ENCODE measurements around the gene PSTPIP2.
"Not testable (repeated sequence)": the region's sequence is repeated elsewhere in the genome, so short reads cannot be mapped to it uniquely, and the experiment has no call there.

The PSTPIP2 gene

DNA sequence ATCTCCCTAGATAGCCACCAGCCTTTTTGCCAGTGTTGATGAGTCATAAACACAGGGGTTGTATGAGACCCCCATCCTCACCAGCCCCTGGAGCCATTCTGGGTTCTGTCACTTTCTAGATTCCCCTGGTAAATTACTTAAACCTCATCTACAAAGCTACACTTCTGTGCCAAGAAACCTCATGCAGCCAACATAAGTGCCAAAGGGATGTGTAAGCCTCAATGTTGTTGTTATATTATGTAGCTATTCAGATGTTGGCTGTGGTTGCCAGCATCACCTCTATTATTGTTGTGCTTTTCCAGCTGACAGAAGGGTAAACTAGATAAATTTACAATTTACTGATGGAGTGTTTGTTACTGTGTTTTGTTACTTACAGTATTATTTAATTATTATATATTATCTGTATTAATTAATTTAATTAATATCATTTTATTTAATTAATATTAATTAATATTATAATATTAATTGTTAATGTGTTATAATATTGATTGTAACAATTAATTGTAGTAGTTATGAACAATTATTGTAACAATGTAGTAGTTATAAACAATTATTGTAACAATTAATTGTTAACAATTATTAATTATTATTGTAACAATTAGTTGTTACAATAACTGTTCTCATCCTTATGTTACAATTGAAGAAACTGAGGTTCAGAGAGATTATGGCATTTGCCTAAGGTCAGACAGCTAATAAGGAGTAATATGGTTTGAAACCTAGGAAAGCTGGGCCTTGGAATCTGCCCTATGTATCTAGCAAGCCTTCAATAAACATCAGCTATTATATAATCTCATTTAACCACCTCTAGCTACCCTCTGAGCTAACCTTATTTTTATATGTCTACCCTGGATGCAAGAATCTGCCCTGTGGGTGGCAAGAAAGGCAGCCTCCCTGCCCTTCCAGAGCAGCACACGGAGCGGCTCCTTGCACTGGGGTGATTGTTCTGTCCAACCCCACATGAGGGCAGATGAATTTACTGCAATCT, 36.1 kb downstream of the PSTPIP2 start:
- DNase-seq (ENCODE audit: low read depth): no peak

DNA sequence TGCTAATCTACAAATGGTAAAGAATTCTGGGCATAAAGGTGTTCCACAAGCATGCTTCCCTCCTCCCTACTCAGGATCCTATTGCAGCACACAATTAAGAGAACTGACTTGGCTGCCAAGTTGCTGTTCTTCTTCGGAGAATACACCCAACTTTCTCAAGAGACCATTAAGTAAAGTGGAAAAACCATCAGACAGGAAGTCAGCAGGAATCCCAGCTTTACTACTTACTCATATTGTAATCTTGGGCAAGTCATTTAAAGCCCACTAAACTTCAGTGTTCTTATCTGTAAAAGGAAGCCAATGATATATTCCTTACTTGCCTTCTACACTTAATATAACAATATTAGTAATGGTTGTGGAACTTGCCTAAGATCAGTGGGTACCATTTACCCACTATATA, 37.8 kb downstream of the PSTPIP2 start:
- DNase-seq (ENCODE audit: low read depth): no peak

DNA sequence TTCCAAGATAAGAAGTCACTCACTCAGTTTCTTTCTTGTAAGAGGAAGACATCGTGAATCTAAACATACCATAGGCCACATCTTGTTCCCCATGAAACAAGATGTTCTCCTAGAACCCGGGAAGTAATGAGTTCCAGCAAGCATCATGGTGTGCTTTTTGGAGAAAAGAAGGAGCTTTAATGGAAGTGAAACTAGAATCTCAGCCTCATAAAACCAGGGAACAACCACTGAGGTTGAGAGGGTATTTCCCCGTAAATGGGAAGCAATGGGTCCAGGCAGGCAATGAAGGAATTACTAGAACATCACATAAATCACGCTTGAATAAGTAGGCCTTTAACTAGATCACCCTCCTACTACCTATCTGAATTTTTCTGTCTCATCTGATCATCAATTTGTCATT, 40.3 kb downstream of the PSTPIP2 start:
- no peak for DNase-seq (ENCODE audit: low read depth)

DNA sequence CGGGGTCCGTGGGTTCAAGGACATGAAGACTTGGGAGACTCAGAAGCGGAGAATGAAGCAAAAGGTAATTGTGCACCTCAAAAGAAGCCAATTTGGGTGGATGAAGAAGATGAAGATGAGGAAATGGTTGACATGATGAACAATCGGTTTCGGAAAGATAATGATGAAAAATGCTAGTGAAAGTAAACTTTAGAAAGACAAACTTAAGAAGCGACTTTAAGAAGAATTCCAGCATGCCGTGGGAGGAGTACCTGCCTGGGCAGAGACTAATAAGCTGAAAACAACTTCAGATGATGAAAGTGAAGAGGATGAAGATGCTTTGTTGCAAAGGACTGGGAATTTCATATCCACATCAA, 43.5 kb downstream of the PSTPIP2 start:
- no peak for DNase-seq (ENCODE audit: low read depth)

DNA sequence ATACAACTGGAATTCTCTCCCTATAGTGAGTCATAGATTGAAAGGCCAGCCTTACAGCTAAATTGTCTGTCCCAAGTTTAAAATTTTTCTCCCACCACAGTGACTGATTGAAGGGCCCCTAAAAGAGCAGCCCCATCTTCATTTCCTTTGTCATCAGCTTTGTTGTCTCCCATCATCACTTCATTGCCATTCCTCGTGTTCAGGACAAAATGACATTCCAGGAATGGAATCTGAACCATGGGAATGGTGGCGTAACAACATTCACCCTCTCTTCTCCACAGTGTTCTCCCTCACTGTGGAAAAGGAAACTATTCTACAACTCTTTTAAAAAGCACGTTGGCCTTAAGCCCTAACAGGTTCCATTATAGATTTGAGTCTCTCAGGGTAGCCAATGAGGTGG, 52.1 kb downstream of the PSTPIP2 start:
- DNase-seq (ENCODE audit: low read depth): no peak

DNA sequence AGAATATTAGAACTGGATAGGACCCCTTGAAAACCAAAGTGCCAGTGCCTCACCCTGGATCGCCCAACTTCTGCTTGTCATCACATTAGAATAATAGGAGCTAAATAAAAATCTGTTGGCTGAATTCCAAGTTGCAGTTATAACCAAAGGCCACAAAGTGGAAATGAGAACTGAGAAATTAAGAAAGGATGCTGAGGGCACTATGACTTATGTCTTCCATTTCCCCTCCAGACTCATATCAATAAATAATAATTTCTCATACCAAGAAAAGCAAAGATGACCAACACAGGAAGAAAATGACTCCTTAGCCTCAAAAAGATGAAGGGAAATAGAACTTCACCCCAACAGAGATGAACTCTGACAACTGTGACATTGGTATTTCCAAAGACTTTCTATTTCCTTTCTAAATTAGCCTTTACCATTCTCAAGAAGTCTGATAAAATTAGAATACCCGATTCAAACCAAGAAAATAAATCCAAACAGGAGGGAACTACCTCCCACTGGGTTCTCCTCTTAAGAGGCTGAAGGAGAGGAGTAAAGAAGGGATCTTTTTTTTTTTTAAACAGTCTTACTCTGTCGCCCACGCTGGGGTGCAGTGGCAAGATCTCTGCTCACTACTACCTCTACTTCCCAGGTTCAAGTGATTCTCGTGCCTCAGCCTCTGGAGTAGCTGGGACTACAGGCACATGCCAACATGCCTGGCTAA, 58.4 kb downstream of the PSTPIP2 start:
- no peak for DNase-seq (ENCODE audit: low read depth)

DNA sequence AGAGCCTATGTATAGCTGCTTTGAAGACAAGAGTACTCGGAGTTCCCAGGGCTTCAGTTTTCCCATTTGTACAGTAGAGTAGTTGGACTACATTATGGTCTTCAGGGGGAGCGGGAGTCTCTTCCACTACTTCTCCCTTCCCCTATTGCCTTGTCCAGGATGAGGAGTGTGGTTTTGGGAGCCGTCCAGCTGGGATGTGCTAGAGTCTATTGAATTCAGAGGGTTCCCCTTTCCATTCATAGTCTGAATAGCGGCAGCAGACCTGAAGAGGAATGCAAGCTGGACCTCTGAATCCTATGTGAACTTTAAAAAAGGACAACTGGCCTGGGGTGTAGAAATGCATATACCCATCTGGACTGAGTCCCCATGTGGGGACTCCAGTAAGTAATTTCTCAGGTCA, 61.4 kb downstream of the PSTPIP2 start:
- no peak for DNase-seq (ENCODE audit: low read depth)

DNA sequence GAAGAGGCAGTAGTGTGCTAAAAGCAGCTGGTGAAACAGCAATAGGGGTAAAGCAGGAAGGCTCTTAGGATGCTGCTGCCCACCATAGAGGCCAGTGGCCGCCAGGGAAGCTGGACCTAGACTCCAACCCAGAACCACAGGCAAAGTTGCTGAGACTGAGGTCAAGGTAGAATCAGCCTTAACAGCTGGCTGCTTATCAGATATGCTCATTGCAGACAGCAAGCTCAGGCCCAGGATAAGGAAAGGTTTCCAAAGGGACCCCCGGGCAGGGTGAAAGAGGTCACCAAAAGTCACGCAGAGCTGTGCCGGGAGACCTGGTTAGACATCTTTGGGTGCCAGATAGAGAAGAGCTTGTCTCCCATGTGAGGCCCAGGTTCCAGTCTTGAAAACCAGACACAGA, 62.0 kb downstream of the PSTPIP2 start:
- no peak for DNase-seq (ENCODE audit: low read depth)

DNA sequence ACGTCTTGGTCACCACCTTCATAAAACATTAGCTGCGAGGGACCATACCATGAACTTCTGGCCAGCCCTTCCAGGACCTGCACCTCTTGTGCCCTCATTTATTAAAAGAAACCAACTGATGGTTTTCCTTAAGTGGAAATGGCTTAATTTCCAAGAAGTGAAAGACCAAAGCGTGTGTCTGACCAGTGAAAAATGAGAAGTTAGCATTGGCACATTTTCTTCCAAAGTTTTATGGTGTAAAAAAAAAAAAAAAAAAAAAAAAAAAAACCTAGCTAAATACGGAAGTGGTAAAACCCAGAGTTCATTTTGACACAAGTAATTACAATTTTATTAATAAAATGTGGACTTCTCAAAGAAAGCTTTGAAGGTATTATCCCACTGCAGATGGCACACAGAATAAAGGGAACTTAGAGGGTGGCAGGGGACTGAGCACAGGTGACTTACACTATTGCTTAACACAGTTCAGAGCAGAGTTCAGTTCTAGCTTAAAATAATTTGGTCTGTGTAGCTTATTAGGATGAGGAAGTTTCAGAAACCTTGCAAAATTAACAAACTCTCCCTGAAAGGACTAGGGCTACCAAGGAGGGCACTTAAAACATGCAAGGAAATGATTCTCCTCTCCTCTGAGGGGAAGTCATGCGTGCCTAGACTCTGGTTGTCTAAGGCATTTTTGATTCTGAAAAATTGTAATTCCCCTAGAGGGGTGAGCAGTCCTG, 62.8 kb downstream of the PSTPIP2 start:
- DNase-seq (ENCODE audit: low read depth): no peak

DNA sequence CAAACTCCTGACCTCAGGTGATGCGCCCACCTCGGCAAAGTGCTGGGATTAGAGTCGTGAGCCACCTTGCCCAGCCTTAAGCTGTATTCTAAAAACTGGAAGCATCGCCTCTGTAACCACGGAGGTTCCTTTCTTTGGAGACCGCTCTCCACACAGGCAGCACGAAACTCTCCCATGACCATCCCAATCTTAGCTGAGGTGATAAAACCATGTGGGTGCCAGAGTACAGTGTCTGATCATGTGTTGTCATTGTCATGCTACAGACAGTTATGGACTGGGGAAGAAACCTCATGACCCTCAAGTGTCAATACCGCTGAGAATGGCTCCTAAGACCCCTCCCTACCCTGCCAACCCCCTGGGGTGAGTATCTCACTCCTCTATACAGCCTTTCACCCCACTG, 63.5 kb downstream of the PSTPIP2 start:
- no peak for DNase-seq (ENCODE audit: low read depth)

DNA sequence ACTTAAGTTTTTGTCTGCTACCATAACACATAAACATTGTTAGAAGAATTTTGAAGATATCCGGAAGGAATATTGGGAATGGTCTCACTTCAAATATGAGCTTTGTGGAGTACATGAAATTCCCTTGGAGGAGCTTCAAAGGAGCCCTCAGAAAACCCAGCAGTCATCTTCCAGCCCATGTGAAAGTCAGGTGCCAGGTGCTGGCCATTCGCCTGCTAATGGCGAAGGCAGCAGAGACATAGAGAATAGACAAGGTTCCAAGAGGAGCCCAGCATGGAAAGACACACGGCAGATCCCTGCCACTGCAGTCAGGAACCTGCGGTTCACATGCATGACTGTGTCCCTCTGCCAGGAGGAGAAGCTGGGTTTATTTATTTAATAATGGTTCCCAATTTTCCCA, 64.9 kb downstream of the PSTPIP2 start:
- DNase-seq (ENCODE audit: low read depth): no peak

DNA sequence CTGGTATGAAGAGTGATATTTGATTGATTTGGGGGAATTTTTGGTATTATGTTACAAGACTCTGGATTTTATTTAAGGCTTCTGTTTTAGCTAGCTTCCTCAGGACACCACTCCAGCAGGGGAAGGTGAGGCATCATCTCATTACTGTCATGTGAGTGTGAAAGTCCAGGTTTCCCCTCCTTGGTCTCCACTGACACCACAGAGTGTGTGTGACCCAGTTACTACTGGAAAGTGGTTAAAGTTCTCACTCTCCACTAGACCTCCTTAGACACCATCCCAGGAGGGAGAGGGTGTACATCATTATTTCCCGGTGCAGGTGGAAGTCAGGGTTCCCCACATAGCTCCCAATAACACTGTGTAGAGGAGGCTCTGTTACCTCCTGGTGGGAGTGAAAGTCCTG, 69.1 kb downstream of the PSTPIP2 start:
- no peak for DNase-seq (ENCODE audit: low read depth)

DNA sequence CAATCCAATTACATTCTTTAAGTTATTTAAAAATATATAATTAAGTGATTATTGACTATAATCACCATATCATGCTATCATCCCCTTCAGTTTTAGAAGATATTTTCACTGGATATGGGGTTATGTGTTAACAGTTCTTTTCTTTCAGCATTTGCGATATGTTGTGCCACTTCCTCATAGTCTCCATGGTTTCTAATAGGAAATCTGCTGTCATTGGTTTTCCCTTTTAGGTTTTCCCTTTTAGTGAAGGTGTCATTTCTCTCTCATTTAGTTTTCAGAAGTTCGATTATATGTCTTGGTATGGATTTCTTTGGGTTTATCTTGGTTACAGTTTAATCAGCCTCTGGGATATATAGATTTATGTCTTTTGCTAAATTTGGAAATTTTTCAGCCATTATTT, 70.2 kb downstream of the PSTPIP2 start:
- no peak for DNase-seq (ENCODE audit: low read depth)

DNA sequence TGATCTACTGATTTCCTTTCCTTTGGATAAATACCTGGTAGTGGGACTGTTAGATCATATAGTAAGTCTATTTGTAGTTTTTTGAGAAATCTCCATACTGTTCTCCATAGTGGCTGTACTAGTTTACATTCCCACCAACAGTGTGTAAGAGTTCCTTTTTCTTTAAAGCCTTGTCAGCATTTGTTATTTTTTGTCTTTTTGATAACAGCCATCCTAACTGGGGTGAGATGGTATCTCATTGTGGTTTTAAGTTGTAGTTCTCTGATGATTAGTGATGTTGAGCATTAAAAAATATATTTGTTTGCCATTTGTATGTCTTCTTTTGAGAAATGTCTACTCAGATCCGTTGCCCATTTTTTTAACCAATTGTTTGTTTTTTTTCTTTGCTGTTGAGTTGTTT, 71.0 kb downstream of the PSTPIP2 start:
- DNase-seq (ENCODE audit: low read depth): no peak

DNA sequence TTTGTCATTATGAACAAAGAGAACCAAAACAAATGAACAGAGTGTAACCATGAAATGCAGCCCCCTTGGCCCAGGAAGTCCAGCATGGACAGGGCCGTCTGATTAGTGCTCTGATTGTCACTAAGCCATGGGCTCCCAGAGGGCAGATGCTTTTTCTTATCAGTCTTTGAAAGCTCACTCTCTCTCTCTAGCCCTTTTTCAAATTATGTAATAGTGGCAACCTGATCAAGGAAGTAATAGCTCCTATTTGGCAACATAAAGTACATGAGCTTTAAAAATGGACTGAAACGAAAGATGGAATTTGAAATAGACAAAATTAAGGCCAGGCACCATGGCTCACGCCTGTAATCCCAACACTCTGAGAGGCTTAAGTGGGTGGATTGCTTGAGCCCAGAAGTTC, 72.5 kb downstream of the PSTPIP2 start:
- no peak for DNase-seq (ENCODE audit: low read depth)

DNA sequence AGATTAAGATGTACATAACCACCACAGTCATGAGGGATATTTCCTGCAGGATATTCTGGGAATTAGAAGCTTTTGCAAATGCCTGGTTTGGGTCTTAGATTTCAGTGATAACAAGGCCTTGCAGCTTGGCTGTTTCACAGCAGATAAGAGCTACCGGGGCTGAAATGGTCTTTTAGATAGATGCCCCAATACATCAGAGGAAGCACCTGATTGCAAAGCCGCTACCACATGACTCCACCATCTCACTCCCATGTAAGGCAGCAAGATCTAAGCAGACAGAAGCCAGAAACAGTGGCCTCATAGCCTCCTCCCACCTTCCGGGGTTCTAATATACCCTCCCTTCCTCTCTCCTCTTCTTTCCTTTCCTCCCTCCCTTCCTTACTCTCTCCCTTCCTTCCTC, 73.8 kb downstream of the PSTPIP2 start:
- no peak for DNase-seq (ENCODE audit: low read depth)

DNA sequence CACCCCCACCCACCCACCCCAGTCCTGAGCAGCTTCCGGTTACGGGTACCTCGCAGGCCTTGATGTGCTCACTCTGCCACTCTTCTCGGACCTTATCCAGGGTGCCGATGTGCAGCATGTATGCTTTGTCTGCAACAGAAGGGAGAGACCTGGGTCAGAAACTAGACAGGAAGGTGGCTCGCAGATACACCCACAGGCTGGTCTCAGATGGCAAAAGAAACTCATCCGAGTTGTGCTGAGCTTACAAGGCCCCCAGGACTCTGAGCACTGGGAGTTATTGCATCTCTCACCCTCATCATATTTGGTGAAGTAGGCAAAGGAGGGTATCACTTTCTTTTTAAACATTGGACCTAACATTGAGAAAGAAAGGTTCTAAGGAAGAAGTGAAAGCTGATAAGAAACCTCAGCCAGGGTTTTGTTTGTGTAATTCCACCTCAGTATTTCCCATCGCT, 74.3 kb downstream of the PSTPIP2 start:
- DNase-seq (ENCODE audit: low read depth): no peak

DNA sequence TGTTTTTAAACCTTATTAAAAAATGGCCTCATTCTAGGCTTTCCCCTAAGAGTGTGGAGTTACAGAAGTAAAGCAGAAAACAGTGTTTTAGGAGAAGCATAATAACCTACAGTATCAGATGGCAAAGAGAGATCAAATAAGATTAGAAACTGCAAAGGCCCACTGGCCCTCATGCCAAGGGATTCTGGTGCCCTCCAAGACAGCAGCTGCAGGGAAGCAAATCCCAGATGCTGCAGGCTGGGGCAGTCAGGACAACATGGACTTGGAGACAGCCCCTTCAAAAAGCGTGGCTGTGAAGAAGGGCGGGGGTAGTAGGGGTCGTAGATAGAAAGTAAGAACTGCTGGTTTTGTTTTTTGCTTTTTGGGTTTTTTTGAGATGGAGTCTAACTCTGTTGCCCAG, 76.6 kb downstream of the PSTPIP2 start:
- DNase-seq (ENCODE audit: low read depth): no peak

DNA sequence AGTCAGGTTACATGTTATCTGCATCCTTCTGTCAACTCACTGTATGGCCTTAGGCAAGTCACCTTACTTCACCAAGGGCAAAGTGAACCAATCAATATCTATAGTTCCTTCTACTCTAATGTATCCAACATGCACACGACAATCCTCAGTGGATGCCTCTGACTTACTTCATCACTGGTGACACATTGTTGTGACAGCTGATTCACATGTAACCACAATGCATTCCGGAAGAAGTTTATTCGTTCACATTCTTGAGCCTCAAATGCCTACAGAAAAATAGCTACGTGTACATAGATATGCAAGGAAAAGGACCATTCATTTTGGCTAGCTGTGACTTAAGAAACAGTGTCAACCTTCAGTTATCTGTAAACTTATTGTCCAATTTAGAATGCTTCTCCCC, 78.6 kb downstream of the PSTPIP2 start:
- DNase-seq (ENCODE audit: low read depth): no peak

DNA sequence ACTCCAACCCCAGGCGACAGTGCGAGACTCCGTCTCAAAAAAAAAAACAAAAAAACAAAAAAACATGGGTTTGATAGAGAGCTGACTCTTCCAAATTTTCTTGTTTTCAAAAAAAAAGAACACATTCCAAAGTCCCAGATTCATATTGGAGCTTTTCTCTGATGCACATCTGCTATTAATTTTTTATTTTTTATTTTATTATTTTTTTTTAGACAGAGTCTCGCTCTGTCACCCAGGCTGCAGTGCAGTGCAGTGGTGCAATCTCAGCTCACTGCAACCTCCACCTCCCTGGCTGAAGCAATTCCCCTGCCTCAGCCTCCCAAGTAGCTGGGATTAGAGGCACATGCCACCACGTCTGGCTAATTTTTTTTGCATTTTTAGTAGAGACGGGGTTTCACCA, 79.5 kb downstream of the PSTPIP2 start:
- DNase-seq (ENCODE audit: low read depth): not testable (repeated sequence)

DNA sequence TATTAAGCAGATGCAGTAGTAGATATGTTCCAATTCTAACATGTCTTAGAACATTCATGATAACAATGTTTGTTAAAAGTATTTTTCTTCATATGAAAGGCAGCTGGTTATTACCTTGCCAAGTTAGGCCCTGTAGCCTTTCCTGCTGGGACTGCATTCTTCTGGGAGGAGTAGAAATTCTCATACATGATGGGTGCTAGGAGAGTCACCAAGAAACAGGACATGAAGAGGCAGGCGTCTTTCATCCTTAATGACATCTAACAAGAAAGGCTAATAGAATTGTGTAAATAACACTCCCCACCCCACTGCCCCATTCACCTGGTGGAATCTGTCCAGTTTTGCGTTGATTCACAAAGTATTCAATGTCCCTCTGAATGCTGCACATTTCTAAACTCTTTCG, 80.3 kb downstream of the PSTPIP2 start:
- no peak for DNase-seq (ENCODE audit: low read depth)

DNA sequence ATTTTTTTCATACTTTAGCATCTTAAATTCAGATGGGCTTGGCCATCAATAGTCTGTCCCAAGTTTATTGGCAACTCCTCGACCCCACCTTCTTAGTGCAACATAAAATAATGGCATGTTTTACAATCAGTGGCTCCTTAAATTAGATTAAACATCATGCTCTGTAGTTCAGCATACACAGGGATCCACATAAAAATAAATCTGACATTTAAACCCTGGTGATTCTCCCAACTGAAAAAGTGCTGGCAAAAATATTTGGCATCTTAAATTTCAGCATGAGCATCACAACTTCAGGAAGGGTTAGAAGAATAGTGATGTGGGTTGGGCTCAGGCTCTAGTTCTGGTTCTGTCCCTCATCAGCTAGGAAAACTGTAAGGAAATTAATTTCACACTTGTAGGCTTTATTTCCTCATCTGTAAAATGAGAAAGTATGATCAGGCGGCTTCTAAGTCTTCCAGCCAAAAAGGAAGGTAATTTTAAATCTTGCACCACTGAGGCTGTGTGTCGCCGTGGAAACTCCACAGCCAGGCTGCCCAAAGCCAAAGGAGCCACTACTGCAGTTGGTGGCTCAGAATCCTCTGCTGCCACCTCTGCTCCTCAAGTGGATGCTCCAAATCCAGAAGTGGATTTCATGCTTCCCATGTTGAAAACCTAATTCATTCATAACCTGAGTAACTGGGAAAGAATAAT, 87.4 kb downstream of the PSTPIP2 start:
- no peak for DNase-seq (ENCODE audit: low read depth)
